K562 (cell line): ENCODE measurements around the gene MIF. TPM values are rescaled to one million over a fixed set of nuclear protein-coding genes. Genes with fewer than 3 reads are reported as not detected.
A peak's percentile ranks its signal among the peaks of the same experiment; 100 is the strongest.

Experiments
- ATAC-seq: fragments of 200-7000 bp; cut with Tn5 transposase; 3 replicates; pipeline ENCODE4 v1.9.1; 2020; ENCODE audit warnings: moderate library complexity
- Bru-seq: library from RNA; stranded (reverse); fragments of 400-500 nt; gene quantifications from one replicate; lab custom pipeline; 2021; lab: Mats Ljungman, UMichigan
- BruChase-seq, 2 experiments: library from RNA; stranded (reverse); fragments of 400-500 nt; gene quantifications; one replicate each; lab custom pipeline; 2021; lab: Mats Ljungman, UMichigan
- BruUV-seq: library from RNA; stranded (reverse); fragments of 400-500 nt; replicated peaks from 2 replicates; lab custom pipeline; 2021; lab: Mats Ljungman, UMichigan
- CTCF ChIA-PET: fragments of 300-600 bp; formaldehyde crosslinking; extraction: SDS; loops from one replicate; lab custom pipeline; 2021; ENCODE audit warnings: low intra/inter-chr PET ratio; lab: Yijun Ruan, JAX
- POLR2A ChIA-PET: fragments of 300-600, 350-650 bp; sonication (Branson Sonifier 250); formaldehyde crosslinking; extraction: SDS; loops from one replicate; lab custom pipeline; 2021; ENCODE audit warnings: antibody characterized with exemption, inconsistent platforms; lab: Yijun Ruan, JAX
- DNase-seq, 4 experiments: peaks; one replicate each; pipeline versions ENCODE4 v3.0.0 to v3.0.0-alpha.2; 2011 to 2018; ENCODE audit warnings: low spot score in 3 of 4, mixed read lengths in 3 of 4; ENCODE audit errors: extremely low read depth in 1 of 4
- FAIRE-seq: peaks from 2 replicates; lab custom pipeline; 2011; peaks lifted over from hg19 to GRCh38; lab: Jason Lieb, UNC
- H2AFZ ChIP-seq: 2 replicates; pipeline ENCODE4 v1.6.0; 2011; ENCODE audit warnings: low read depth, low read length, control low read depth, inconsistent platforms
- H3K27ac ChIP-seq: fragments of 200-600 bp; 3 replicates; pipeline ENCODE4 v1.8.0; 2011; ENCODE audit warnings: low read depth, mild to moderate bottlenecking, control low read depth, inconsistent platforms, low read length, moderate library complexity, mixed read lengths; ENCODE audit errors: extremely low read depth
- H3K27me3 ChIP-seq, 2 experiments: fragments of 300-600 bp in 1 of 2; 2 replicates in 1 of 2; 3 replicates in 1 of 2; pipeline versions ENCODE4 v1.6.0 to v1.8.0; 2011; ENCODE audit warnings: inconsistent platforms in 2 of 2, low read length in 2 of 2, mild to moderate bottlenecking in 1 of 2, mixed read lengths in 1 of 2, moderate library complexity in 1 of 2; ENCODE audit not compliant: control insufficient read depth in 2 of 2, insufficient read depth in 2 of 2
- H3K36me3 ChIP-seq: fragments of 300-600 bp; 3 replicates; pipeline ENCODE4 v1.8.0; 2011; ENCODE audit warnings: mild to moderate bottlenecking, low read length, inconsistent platforms; ENCODE audit not compliant: control insufficient read depth, insufficient read depth
- H3K4me1 ChIP-seq, 2 experiments: fragments of 200-600 bp in 1 of 2; replicated peaks in 1 of 2; 2 replicates in 1 of 2; 3 replicates in 1 of 2; pipeline versions ENCODE4 v1.5.1 to v1.8.0; 2011; ENCODE audit warnings: inconsistent platforms in 2 of 2, low read length in 2 of 2, mild to moderate bottlenecking in 1 of 2, mixed read lengths in 1 of 2, moderate library complexity in 1 of 2; ENCODE audit not compliant: control insufficient read depth in 2 of 2, insufficient read depth in 2 of 2
- H3K4me2 ChIP-seq: 2 replicates; pipeline ENCODE4 v1.6.1; 2011; ENCODE audit warnings: low read length, control low read depth, inconsistent platforms, mixed read lengths; ENCODE audit not compliant: insufficient read depth
- H3K4me3 ChIP-seq: fragments of 200-600 bp; sonication (generic), shearing (Covaris generic); 2 replicates; pipeline ENCODE4 v1.5.1; 2016; ENCODE audit warnings: control low read depth, inconsistent platforms
- H3K79me2 ChIP-seq: fragments of 200-600 bp; 3 replicates; pipeline ENCODE4 v1.8.0; 2011; ENCODE audit warnings: low read length, inconsistent platforms; ENCODE audit not compliant: control insufficient read depth, insufficient read depth
- H3K9ac ChIP-seq, 2 experiments: 2 replicates each; pipeline versions ENCODE4 v1.6.0 to v1.6.1; 2011; ENCODE audit warnings: low read depth in 2 of 2, low read length in 2 of 2, control low read depth in 1 of 2, inconsistent platforms in 1 of 2, mild to moderate bottlenecking in 1 of 2, mixed read lengths in 1 of 2; ENCODE audit not compliant: insufficient read depth in 1 of 2
- H3K9me1 ChIP-seq: one replicate; pipeline ENCODE4 v1.6.0; 2011; ENCODE audit warnings: inconsistent platforms, mild to moderate bottlenecking, low read length, moderate library complexity; ENCODE audit not compliant: control insufficient read depth, insufficient read depth
- H3K9me3 ChIP-seq: replicated peaks from 2 replicates; pipeline ENCODE4 v1.5.1; 2011; ENCODE audit warnings: low read depth, low read length, inconsistent platforms; ENCODE audit not compliant: control insufficient read depth, insufficient read depth
- H4K20me1 ChIP-seq: replicated peaks from 2 replicates; pipeline ENCODE4 v1.6.1; 2011; ENCODE audit warnings: low read length, inconsistent platforms, mixed read lengths; ENCODE audit not compliant: control insufficient read depth, insufficient read depth
- ELF1 ChIP-seq: fragments of 200-800 bp; sonication (Bioruptor generic); IDR thresholded peaks from 2 replicates; pipeline ENCODE4 v1.6.1; 2016; ENCODE audit warnings: missing genetic modification characterization, missing compliant biosample characterization
- GTF2F1 ChIP-seq: IDR thresholded peaks from 2 replicates; pipeline ENCODE4 v1.6.1; 2011; ENCODE audit warnings: low read depth, low read length, improper control_type of control experiment
- HDAC2 ChIP-seq: fragments of 450-650 bp; IDR thresholded peaks from 2 replicates; pipeline ENCODE4 v1.6.1; 2016; ENCODE audit warnings: mild to moderate bottlenecking
- KLF13 ChIP-seq: fragments of 450-650 bp; IDR thresholded peaks from 2 replicates; pipeline ENCODE4 v1.6.1; 2016; ENCODE audit warnings: missing genetic modification characterization, low read depth, mild to moderate bottlenecking, missing compliant biosample characterization, moderate library complexity, borderline replicate concordance
- NELFE ChIP-seq: IDR thresholded peaks from 2 replicates; pipeline ENCODE4 v1.6.1; 2011; ENCODE audit warnings: mild to moderate bottlenecking; ENCODE audit not compliant: insufficient read depth, insufficient read length
- NR1H2 ChIP-seq: sonication (generic); formaldehyde crosslinking; IDR thresholded peaks from 2 replicates; pipeline ENCODE4 v1.4.0; 2020; ENCODE audit warnings: mild to moderate bottlenecking, missing genetic modification reagents
- RHOXF2B ChIP-seq: fragments of 250-450 bp; sonication (Bioruptor Pico); conservative IDR thresholded peaks from 2 replicates; pipeline ENCODE4 v1.5.1; 2021
- SRSF7 ChIP-seq: fragments of 200-400 bp; formaldehyde crosslinking; optimal IDR thresholded peaks from 2 replicates; pipeline ENCODE3; 2017; ENCODE audit warnings: mild to moderate bottlenecking, low read depth, low read length
- TAF15 ChIP-seq: fragments of 200-400 bp; formaldehyde crosslinking; IDR thresholded peaks from 2 replicates; pipeline ENCODE4 v1.6.1; 2017; ENCODE audit warnings: mild to moderate bottlenecking, low read depth, low read length, moderate library complexity
- WGBS: fragments of 100-300 bp; shearing (Covaris generic); methylation state at CpG from one replicate; pipeline ENCODE4 v1.1.6; 2016; ENCODE audit warnings: low coverage, mixed read lengths; ENCODE audit not compliant: insufficient coverage; ENCODE audit errors: missing lambda C conversion rate; 5-methylcytosine and 5-hydroxymethylcytosine counted together
- in situ Hi-C: fragments of 300-500 bp; cut with MboI; formaldehyde crosslinking; loops from 4 replicates; pipeline ENCODE4 v1.15.0; 2018; ENCODE audit warnings: inconsistent platforms, mixed read lengths
- intact Hi-C: fragments of 100-400 bp; cut with micrococcal nuclease; formaldehyde crosslinking; loops from 2 replicates; pipeline ENCODE4 v1.14.2; 2022
- long read RNA-seq, 3 experiments: library from polyadenylated mRNA in 2 of 3; library from RNA in 1 of 3; unstranded in 2 of 3; stranded (forward) in 1 of 3; transcript quantifications; one replicate each; pipeline ENCODE4 v2.0.0, GENCODE V29; 2019 to 2022
- polyA minus RNA-seq, 3 experiments: library from RNA; depleted of rRNA, polyadenylated mRNA; stranded (reverse); fragments of >200 nt; gene quantifications; 2 replicates each; pipeline ENCODE4 v1.2.3, GENCODE V29; 2011
- polyA plus RNA-seq, 8 experiments: library from polyadenylated mRNA; depleted of rRNA in 4 of 8; stranded (reverse) in 5 of 8; unstranded in 3 of 8; fragments of >200 nt; fragmentation: Nextera tagmentation in 2 of 8; fragmentation: Illumina TruSeq in 1 of 8; extraction: Ambion mirVana in 2 of 8; extraction: Trizol in 1 of 8; gene quantifications; 2 replicates each; pipeline versions ENCODE4 v1.2.1 to v1.2.3, GENCODE V29; 2011 to 2014; ENCODE audit warnings: inconsistent platforms in 1 of 8, missing spikeins in 1 of 8
- total RNA-seq, 7 experiments: library from RNA; depleted of rRNA in 6 of 7; stranded (reverse); fragments of >200 nt in 6 of 7; fragmentation: Illumina TruSeq in 2 of 7; extraction: Trizol in 2 of 7; gene quantifications; 2 replicates each; pipeline versions ENCODE4 v1.2.1 to v1.2.3, GENCODE V29; 2011 to 2021; ENCODE audit warnings: low replicate concordance in 1 of 7
- TF ChIP-seq, protein P1 (sequence below): fragments of 450-650 bp; IDR thresholded peaks from 2 replicates; pipeline ENCODE4 v1.6.1; 2016; ENCODE audit warnings: borderline replicate concordance
- TF ChIP-seq, protein P2 (sequence below): IDR thresholded peaks from 2 replicates; pipeline ENCODE4 v1.6.1; 2014; ENCODE audit warnings: antibody characterized with exemption

The MIF gene
- 4.1 and 17.1 TPM in 2 replicates for total RNA-seq (2011; cell fraction: chromatin; rRNA removed; ENCODE audit: low replicate concordance)
- 95.8 and 97.4 TPM in 2 replicates for total RNA-seq (2011; cell fraction: nucleolus; rRNA removed)
- total RNA-seq (2011; cell fraction: nucleoplasm; rRNA removed): 23.6 and 36.7 TPM in 2 replicates
- total RNA-seq (2014; rRNA removed) (440 and 672 TPM in 2 replicates), total RNA-seq (2014; rRNA removed; fragmentation: Illumina TruSeq; extraction: Trizol) (5.4 and 7.4 TPM in 2 replicates), total RNA-seq (2015; rRNA removed; fragmentation: Illumina TruSeq; extraction: Trizol) (253 and 254 TPM in 2 replicates), total RNA-seq (2021) (666 and 724 TPM in 2 replicates), polyA plus RNA-seq (2011; rRNA removed) (193 and 230 TPM in 2 replicates), polyA plus RNA-seq (2014; fragmentation: Illumina TruSeq; extraction: Trizol) (31.1 and 74.5 TPM in 2 replicates), polyA plus RNA-seq (2014; fragmentation: Nextera tagmentation; extraction: Ambion mirVana) (10 to 100 TPM; 23.0 to 67.2 TPM), polyA plus RNA-seq (2014; rRNA removed) (537 and 538 TPM in 2 replicates), polyA minus RNA-seq (2011; rRNA and poly(A)+ RNA removed) (8.4 and 13.6 TPM in 2 replicates), Bru-seq, nascent RNA (percentile 95 among the genes with signal in this experiment), BruChase-seq, experiment 1, labeled RNA remaining after a 2-hour chase (percentile 91 among the genes with signal in this experiment), BruChase-seq, experiment 2, labeled RNA remaining after a 6-hour chase (percentile 90 among the genes with signal in this experiment)
- polyA plus RNA-seq (2011; cell fraction: cytosol; rRNA removed): 337 and 1,426 TPM in 2 replicates
- 207 and 222 TPM in 2 replicates for polyA plus RNA-seq (2011; cell fraction: nucleus; rRNA removed)
- polyA plus RNA-seq (2012): 377 and 537 TPM in 2 replicates
- polyA minus RNA-seq (2011; cell fraction: cytosol; rRNA and poly(A)+ RNA removed): 207 and 412 TPM in 2 replicates
- polyA minus RNA-seq (2011; cell fraction: nucleus; rRNA and poly(A)+ RNA removed): 52.9 and 75.3 TPM in 2 replicates
- long read RNA-seq, experiment 1, transcript MIF-203 (2 exons, 435 nt): minor isoform, 20 of 701 reads
- long read RNA-seq, experiment 1, transcript MIF-202 (2 exons, 589 nt): minor isoform, 21 of 701 reads
- long read RNA-seq, experiment 1, transcript MIF-201 (3 exons, 939 nt): major isoform, 570 of 701 reads
- long read RNA-seq, experiment 1, partial matches to known transcripts: 0 of 701 reads
- long read RNA-seq, experiment 1, other reads (novel, unspliced or antisense): 90 of 701 reads
- long read RNA-seq, experiment 2, transcript MIF-201 (3 exons, 939 nt): major isoform, 638 of 676 reads
- long read RNA-seq, experiment 2, transcript MIF-203 (2 exons, 435 nt): minor isoform, 13 of 676 reads
- long read RNA-seq, experiment 2, transcript MIF-202 (2 exons, 589 nt): minor isoform, 16 of 676 reads
- long read RNA-seq, experiment 2, partial matches to known transcripts: 0 of 676 reads
- long read RNA-seq, experiment 2, other reads (novel, unspliced or antisense): 9 of 676 reads
- long read RNA-seq, experiment 3, transcript MIF-202 (2 exons, 589 nt): minor isoform, 7 of 902 reads
- long read RNA-seq, experiment 3, transcript MIF-201 (3 exons, 939 nt): major isoform, 888 of 902 reads
- long read RNA-seq, experiment 3, partial matches to known transcripts: 0 of 902 reads
- long read RNA-seq, experiment 3, other reads (novel, unspliced or antisense): 3 of 902 reads

DNA sequence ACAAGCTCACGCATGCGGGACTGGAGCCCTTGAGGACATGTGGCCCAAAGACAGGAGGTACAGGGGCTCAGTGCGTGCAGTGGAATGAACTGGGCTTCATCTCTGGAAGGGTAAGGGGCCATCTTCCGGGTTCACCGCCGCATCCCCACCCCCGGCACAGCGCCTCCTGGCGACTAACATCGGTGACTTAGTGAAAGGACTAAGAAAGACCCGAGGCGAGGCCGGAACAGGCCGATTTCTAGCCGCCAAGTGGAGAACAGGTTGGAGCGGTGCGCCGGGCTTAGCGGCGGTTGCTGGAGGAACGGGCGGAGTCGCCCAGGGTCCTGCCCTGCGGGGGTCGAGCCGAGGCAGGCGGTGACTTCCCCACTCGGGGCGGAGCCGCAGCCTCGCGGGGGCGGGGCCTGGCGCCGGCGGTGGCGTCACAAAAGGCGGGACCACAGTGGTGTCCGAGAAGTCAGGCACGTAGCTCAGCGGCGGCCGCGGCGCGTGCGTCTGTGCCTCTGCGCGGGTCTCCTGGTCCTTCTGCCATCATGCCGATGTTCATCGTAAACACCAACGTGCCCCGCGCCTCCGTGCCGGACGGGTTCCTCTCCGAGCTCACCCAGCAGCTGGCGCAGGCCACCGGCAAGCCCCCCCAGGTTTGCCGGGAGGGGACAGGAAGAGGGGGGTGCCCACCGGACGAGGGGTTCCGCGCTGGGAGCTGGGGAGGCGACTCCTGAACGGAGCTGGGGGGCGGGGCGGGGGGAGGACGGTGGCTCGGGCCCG lies at the start of gene MIF:
Gene MIF, plus strand, starts transcription at position 439 of the 765 bp plus-strand sequence. Its CDS starts 92 bp downstream, at position 531.
- Histone ChIP-seq H3K4me1 (peaks cover 18 to 41% of the 10 kb centered on the region in 2 experiments), H3K27me3 (no peaks in the 10 kb centered on the region), H3K9me3 (peaks cover 4% of the 10 kb centered on the region; the same call in 1 of the 2 replicates), H3K36me3 (peaks cover 31% of the 10 kb centered on the region), H3K4me2 (peak within 1 kb of the TSS; percentile 95), H3K9me1 (peaks cover 3% of the 10 kb centered on the region), H4K20me1 (peaks cover 10% of the 10 kb centered on the region; the same call in 1 of the 2 replicates), H3K79me2 (peaks cover 42% of the 10 kb centered on the region), H3K4me3 (peak within 1 kb of the TSS; percentile 77), H3K9ac (peak within 1 kb of the TSS; percentile 79 to 91), H3K27ac (peak within 1 kb of the TSS; percentile 96), H2AFZ (peak within 1 kb of the TSS; percentile 87)
- ChIA-PET POLR2A (interaction anchor here (0.6 to 1.7 kb wide), 12 partner anchors 9 to 540 kb away, joined by 3 to 6 read pairs (median 3); no protein-coding TSS in a partner anchor), CTCF (no interaction called here)
- no TSS peak for BruUV-seq
- DNase-seq (peak; percentile 92 to 95 (median 94)), ATAC-seq (peak; percentile 90), FAIRE-seq (peak; percentile 94)
- in situ Hi-C loops: no loop called here
- intact Hi-C loops: no loop called here
- WGBS: 0% methylated on average over 48 of the region's 72 CpGs
- TF ChIP-seq RHOXF2B (CRISPR knock-in tag): no peak
- no peak for TF ChIP-seq KLF13
- no peak for TF ChIP-seq NR1H2
- TF ChIP-seq, protein P1, sequence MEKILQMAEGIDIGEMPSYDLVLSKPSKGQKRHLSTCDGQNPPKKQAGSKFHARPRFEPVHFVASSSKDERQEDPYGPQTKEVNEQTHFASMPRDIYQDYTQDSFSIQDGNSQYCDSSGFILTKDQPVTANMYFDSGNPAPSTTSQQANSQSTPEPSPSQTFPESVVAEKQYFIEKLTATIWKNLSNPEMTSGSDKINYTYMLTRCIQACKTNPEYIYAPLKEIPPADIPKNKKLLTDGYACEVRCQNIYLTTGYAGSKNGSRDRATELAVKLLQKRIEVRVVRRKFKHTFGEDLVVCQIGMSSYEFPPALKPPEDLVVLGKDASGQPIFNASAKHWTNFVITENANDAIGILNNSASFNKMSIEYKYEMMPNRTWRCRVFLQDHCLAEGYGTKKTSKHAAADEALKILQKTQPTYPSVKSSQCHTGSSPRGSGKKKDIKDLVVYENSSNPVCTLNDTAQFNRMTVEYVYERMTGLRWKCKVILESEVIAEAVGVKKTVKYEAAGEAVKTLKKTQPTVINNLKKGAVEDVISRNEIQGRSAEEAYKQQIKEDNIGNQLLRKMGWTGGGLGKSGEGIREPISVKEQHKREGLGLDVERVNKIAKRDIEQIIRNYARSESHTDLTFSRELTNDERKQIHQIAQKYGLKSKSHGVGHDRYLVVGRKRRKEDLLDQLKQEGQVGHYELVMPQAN: peak; percentile 49; the same call in 1 of the 2 replicates
- no peak for TF ChIP-seq SRSF7
- no peak for TF ChIP-seq TAF15
- TF ChIP-seq HDAC2: no peak; the same call in 1 of the 2 replicates
- no peak for TF ChIP-seq GTF2F1
- TF ChIP-seq NELFE: no peak
- TF ChIP-seq, protein P2, sequence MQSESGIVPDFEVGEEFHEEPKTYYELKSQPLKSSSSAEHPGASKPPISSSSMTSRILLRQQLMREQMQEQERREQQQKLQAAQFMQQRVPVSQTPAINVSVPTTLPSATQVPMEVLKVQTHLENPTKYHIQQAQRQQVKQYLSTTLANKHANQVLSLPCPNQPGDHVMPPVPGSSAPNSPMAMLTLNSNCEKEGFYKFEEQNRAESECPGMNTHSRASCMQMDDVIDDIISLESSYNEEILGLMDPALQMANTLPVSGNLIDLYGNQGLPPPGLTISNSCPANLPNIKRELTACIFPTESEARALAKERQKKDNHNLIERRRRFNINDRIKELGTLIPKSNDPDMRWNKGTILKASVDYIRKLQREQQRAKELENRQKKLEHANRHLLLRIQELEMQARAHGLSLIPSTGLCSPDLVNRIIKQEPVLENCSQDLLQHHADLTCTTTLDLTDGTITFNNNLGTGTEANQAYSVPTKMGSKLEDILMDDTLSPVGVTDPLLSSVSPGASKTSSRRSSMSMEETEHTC: no peak
- peak; percentile 95 for TF ChIP-seq ELF1
